IPS-18c (cell line): ENCODE data around the gene ERRFI1.
"Not testable (repeated sequence)": the region's sequence is repeated elsewhere in the genome, so short reads cannot be mapped to it uniquely, and the experiment has no call there.

Experiments used
- H3K4me3 ChIP-seq: 2 replicates; pipeline ENCODE4 v1.7.0; 2013; ENCODE audit warnings: low read depth, mild to moderate bottlenecking, low read length, moderate library complexity; ENCODE audit not compliant: insufficient read depth
- H3K9me3 ChIP-seq: one replicate; pipeline ENCODE4 v1.6.1; 2013; ENCODE audit warnings: mild to moderate bottlenecking, low read length, moderate library complexity; ENCODE audit not compliant: control insufficient read depth, insufficient read depth

The ERRFI1 gene

DNA sequence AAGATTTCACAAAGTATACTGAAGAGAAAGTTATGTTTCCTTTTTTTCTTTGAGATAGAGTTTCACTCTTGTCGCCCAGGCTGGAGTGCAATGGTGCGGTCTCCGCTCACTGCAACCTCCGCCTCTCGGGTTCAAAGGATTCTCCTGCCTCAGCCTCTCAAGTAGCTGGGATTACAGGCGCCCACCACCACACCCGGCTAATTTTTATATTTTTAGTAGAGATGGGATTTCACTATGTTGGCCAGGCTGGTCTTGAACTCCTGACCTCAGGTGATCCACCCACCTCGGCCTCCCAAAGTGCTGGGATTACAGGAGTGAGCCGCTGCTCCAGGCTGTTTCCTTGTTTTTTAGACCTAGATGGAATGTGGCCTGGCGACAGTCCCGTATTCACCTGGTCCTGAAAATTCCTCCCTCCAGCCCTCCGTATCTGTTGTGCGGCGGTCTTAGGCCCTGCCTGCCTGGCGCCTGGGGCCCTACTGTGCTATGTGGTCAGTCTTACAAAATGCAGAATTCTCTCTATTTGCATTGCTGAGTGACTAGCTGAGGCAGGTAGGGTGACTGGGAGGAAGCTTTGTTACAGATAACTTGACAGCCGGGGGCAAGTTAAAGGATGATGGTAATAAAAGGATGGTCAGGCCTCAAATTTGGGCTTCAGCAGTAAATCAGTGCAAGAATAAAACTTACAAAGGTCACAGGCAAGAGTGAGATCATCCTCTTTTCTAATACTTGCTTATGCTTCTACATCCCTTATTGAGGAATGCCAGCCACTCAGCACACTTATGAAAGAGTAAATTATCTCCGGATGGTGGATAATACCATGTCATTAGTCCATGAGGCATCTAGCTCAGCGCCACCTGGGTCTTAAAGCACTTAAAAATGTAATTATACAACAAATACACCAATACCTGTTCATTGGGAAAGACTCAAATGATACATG is 34.3 kb downstream of the ERRFI1 start:
- no peak overlapping the region for H3K4me3 ChIP-seq
- peaks cover 3% of the 10 kb centered on the region for H3K9me3 ChIP-seq

DNA sequence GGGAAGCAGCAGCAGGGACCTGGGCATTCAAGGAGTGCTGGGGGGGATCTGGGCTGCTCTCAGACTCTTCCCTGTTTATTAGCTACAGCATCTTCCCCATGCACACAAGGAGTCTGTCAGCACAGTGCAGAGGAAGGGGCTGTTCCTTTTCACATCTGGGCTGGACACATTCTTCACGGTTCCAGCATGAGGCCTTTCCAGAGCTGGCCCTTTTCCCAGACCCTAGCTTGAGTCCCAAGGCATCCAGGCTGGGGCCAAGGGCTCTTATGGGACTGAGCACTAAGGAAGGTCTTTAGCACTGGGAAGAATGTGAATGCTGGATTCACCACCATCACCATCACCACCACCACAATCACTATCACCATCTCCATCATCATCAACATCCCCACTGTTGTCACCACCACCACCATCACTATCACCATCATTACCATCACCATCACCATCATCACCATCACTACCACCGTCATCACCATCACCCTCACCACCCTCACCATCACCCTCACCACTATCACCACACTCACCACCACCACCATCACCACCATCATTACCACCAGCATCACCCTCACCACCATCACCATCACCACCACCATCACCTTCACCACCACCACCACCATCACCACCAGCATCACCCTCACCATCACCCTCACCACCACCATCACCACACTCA is 36.2 kb downstream of the ERRFI1 start:
- Histone ChIP-seq H3K4me3 (no peak overlapping the region), H3K9me3 (peaks cover 3% of the 10 kb centered on the region)

DNA sequence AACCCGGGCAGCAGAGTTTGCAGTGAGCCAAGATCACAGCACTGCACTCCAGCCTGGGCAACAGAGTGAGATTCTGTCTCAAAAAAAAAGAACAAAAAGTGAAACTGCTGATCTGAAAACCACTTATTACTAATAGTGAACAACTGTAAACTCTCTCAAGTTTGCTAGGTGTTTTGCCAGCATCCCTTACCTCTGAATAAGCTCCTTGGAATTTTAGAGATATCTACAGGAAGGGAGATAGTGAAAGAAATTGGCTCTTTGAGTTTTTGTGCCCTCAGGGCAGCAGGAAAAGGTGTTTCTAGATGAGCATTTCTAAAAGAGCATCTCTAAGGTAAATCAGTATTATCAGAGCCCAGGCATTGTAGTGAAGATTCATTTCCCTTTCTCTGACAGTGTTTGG is 37.5 kb downstream of the ERRFI1 start:
- no peak overlapping the region for H3K4me3 ChIP-seq
- peaks cover 3% of the 10 kb centered on the region for H3K9me3 ChIP-seq

DNA sequence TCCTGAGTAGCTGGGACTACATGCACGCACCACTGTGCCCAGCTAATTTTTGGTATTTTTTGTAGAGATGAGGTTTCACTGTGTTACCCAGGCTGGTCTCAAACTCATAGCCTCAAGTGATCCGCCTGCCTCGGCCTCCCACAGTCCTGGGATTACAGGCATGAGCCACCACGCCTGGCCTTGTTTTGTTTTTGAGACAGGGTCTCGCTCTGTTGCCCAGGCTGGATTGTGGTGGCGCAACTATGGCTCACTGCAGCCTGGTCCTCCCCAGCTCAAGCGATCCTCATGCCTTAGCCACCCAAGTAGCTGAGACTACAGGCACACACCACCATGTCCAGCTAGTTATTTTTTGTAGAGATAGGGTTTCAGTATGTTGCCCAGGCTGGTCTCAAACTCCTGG is 38.6 kb downstream of the ERRFI1 start:
- no peak overlapping the region for H3K4me3 ChIP-seq
- peaks cover 3% of the 10 kb centered on the region for H3K9me3 ChIP-seq

DNA sequence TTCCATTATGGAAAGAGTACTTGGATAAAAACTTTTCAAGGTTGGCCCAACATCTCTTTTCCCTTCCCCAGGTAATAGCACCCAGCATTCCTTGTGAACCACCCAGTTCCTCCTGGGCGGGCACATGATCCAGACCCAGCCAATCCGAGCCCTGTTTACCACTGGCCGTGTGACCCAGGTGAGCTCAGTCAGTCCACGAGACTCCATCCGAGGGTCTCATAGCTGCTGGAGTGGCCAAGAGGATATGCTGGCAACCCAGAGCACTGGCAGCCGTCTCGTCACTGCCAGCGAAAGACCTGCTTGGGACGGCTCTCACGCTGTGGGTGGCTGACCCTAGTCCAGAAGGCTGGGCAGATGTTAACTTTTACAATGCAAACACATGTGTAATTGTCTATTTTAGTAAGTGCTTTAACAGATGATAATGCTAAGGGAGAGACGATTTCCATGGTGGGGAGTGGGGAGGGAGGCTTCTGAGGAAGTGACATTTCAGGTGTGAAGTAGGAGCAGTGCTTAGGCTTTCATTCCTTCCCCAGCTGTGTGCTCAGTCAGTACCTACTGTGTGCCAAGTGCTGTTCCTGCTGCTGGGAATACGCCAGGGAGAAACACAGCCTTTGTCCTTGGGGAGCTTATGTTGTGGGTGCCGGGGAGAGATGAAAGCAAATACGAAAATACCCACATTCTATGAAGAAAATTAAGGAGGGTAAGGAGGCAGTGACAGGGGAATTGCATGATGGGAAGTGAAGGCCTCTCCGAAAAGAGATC is 40.1 kb downstream of the ERRFI1 start:
- H3K4me3 ChIP-seq, result no peak overlapping the region
- peaks cover under 1% of the 10 kb centered on the region for H3K9me3 ChIP-seq

DNA sequence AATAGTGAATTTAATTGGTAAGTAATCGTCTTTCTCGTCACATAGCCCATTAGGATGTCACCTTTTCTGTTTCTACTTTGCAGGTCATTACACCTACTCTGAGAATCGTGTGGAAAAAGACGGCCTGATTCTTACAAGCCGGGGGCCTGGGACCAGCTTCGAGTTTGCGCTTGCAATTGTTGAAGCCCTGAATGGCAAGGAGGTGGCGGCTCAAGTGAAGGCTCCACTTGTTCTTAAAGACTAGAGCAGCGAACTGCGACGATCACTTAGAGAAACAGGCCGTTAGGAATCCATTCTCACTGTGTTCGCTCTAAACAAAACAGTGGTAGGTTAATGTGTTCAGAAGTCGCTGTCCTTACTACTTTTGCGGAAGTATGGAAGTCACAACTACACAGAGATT is 41.3 kb downstream of the ERRFI1 start:
- H3K9me3 ChIP-seq, result no peaks in the 10 kb centered on the region
- H3K4me3 ChIP-seq, result no peak overlapping the region

DNA sequence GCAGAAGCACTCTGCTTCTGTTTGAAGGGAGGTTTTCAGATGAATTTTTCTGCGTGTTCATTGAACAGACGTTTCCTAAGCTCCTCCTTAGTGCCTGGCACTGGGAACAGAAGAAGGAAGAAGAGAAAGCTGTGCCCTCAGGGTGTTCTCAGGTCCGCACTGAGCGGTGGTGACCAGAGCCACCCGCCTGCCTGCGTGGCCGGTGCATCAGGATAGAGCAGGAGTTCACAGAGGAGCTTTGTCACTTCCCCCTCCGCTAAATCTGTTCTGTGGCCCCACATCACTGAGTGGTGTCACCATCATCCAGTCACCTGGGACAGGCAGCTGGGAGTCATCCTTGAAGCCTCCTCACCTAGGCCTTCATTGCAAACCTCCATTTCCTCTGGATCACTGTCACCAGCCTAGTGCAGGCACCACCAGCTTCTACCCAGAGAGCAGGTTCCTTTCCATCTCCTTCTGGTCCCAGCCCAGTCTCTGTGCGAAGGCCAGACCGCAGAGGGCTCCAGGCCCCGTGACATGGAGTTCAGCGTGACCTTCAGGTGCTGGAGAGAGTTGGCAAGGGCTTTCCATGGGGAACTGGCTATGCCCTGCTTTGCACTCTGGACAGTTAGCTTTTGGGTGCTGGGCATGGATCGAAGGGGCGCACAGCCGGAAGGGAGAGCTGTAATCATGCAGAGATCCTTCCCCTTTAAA is 42.9 kb downstream of the ERRFI1 start:
- Histone ChIP-seq H3K9me3 (no peaks in the 10 kb centered on the region), H3K4me3 (no peak overlapping the region)

DNA sequence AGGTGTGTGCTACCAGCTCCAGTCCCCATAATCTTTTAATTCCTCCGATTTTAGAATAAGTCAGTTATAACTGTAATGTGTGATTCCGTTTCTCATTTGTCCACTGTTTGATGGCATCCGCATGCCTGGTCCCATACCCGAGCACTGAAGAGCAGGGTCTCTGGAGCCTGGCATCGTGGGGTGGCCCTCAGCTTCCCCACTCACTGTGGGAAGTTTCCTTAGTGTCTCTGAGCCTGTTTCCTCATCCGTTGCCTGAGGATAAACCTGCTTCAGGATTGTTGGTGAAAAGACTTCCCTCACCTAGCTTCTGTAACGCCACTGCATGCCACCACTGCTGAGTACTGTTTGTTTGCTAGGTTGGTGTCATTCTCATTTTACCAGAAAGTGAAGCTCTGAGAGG is 45.1 kb downstream of the ERRFI1 start:
- no peaks in the 10 kb centered on the region for H3K9me3 ChIP-seq
- no peak overlapping the region for H3K4me3 ChIP-seq

DNA sequence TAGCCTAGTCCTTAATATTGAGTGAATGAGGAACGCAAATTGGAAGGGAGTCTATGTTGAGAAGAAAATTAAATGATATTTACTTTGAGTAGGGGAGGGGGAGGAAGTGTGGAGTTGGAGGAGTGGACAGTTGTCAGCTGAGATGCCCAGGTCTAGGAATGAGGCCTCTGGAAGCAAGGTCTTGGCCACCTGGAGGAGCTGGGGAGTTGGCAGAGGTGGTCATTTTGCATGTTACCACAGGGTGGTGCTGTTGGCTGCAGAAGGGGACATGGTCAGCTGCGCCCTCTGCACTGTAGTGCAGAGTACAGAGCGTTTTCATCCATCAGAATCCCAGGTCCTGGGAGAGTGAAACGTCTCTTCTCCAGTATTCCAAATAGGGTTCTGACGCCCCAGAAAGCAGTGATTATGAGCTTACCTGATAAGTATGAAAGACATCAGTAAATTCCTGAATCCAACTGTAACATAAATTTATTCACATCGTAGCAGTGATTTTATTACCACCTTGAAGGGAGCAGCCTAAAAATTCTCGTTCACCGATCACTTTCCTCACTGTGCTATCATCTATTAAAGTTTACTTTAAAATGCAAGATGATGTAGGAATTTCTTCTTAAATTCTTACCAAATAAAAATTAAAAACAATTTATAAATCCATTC is 50.8 kb downstream of the ERRFI1 start:
- H3K4me3 ChIP-seq, result no peak overlapping the region
- no peaks in the 10 kb centered on the region for H3K9me3 ChIP-seq

DNA sequence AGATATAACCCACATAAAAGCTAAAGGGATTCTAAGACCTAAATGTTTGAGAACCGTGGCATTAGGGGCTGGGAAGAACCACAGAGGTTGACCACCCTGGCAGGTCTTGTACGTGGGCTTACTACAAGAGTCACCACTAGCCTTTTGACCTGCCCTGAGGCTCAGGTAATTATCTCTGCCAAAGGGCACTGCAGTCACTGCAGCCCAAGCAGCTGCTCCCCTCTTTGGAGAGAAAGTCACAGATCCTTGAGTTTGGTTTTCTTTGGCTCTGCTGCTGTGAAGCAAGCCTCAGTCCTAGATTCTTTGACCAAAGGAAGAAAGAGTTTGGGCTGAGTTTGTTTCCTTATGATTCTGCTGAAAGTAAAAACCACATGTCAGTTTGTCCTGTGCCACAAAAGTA is 53.0 kb downstream of the ERRFI1 start:
- Histone ChIP-seq H3K9me3 (no peaks in the 10 kb centered on the region), H3K4me3 (no peak overlapping the region)

DNA sequence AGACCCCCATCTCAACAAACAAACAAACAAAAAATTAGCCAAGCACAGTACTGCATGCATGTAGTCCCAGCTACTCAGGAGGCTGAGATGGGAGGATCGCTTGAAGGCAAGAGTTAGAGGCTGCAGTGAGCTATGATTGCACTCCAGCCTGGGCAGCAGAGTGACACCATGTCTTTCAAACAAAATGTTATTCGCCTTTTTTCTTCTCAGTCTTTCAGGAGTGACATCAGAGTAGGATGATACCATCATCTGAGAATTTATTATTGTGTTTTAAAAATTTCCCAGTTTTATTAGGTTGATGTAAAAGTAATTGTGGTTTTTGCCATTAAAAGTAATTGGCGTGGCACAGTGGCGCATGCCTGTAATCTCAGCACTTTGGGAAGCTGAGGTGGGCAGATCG is 53.8 kb downstream of the ERRFI1 start:
- no peaks in the 10 kb centered on the region for H3K9me3 ChIP-seq

DNA sequence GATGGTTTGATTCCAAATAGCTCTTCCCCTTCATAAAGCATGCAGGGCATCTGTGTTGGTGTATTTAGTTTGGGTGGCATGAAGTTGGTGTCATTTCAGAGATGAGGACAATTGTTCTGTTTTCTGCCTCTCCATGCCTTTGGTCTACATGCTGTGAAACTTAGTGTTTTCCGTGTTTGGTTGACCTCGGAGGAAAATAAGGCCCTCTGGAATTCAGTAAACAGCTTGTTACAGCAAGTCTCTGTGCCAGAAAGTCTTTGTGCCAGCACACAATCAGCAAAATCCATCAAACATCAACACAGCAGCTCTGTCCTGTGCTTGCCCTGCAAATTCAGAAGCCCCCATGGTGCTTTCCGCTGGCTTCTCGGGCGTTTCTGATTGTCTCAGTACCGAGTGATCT is 55.1 kb downstream of the ERRFI1 start:
- no peak overlapping the region for H3K4me3 ChIP-seq
- no peaks in the 10 kb centered on the region for H3K9me3 ChIP-seq

More for the DNA sequence above, 53.8 kb downstream of the ERRFI1 start:
- no peak overlapping the region for H3K4me3 ChIP-seq

DNA sequence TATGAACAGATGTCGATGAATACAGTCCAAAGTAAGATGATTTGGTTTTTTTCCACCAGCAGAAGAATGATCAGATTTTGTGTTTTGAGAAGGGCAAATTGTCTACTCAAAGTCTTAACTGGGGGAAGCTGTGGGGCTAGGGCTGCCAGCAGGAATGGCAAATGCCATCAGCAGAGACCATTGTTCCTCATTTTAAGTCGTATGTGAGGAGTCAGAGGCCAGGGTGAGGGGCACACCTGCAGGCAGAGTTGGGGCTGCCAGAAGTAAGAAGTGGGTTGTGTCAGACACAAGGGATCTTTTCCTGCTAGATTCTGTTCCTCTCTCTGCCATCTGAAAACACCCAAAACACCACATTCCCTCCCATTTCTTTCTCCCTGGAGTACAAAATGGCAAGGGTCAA is 55.9 kb downstream of the ERRFI1 start:
- H3K4me3 ChIP-seq, result no peak overlapping the region
- H3K9me3 ChIP-seq, result no peaks in the 10 kb centered on the region

DNA sequence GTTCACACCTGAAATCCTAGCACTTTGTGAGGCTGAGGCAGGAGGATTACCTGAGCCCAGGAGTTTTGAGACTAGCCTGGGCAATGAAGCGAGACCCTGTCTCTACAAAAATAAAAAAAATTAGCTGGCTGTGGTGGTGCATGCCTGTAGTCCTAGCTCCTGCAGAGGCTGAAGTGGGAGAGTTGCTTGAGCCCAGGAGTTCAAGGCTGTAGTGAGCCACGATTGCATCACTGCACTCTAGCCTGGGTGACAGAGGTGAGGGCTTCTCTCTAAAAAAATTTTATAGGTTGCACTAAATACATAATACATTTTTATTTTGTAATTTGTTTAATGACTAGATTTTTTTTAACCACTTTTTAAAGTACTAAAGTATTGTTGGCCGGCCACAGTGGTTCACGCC is 58.5 kb downstream of the ERRFI1 start:
- Histone ChIP-seq H3K4me3 (no peak overlapping the region), H3K9me3 (no peaks in the 10 kb centered on the region)

DNA sequence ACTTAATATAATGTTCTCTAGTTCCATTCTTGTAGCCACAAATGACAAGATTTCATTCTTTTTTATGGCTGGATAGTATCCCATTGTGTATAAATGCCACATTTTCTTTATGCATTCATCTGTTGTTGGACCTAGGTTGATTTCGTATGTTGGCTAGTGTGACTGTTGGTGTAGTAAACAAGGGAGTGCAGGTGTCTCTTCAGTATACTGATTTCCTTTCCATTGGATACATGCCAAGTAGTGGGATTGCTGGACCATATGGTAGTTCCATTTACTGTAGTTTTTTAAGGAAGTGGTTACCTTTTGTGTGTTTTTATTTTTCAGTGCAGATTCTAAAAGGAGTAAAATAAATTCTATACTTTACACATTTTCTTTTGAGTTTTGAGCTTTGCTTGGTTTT is 58.9 kb downstream of the ERRFI1 start:
- H3K9me3 ChIP-seq, result no peaks in the 10 kb centered on the region
- H3K4me3 ChIP-seq, result no peak overlapping the region

DNA sequence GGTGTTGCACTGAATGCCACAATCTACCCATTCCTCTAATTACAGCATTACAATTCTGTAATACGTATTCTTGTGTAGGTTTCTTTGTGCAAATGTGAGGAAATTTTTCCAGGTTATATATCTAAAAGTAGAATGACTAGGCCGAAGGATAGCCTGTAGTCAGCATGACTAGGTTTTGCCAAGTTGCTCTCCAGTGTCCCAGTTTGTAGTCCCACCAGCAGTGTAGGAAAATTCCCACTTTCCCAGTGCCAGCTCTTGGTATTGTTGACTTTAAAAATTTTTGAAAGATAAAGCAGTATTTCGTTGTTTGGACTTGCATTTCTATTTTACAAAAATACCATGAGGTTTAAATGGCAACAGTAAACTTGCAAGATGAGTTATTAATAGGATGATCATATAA is 61.6 kb downstream of the ERRFI1 start:
- Histone ChIP-seq H3K4me3 (no peak overlapping the region), H3K9me3 (no peaks in the 10 kb centered on the region)

DNA sequence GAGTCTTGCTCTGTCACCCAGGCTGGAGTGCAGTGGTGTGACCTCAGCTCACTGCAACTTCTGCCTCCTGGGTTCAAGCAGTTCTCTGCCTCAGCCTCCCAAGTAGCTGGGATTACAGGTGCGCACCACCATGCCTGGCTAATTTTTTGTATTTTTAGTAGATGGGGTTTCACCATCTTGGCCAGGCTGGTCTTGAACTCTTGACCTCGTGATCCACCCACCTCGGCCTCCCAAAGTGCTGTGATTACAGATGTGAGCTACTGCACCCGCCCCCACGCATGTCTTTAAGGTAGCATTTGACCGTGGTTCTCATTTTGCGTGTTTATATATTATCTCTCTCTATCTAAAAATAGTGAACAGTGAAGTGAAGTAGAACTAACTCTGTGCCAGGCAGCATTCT is 62.3 kb downstream of the ERRFI1 start:
- H3K9me3 ChIP-seq, H3K4me3 ChIP-seq: not testable (repeated sequence)
